IPS-NIHi7 (cell line): Measurements from ENCODE around the gene CARHSP1.
"Not testable (repeated sequence)": the region's sequence is repeated elsewhere in the genome, so short reads cannot be mapped to it uniquely, and the experiment has no call there.

Experiments used
- DNase-seq: peaks from one replicate; pipeline ENCODE4 v3.0.0; 2012; ENCODE audit warnings: mixed read lengths; ENCODE audit errors: extremely low spot score

CARHSP1 gene

DNA sequence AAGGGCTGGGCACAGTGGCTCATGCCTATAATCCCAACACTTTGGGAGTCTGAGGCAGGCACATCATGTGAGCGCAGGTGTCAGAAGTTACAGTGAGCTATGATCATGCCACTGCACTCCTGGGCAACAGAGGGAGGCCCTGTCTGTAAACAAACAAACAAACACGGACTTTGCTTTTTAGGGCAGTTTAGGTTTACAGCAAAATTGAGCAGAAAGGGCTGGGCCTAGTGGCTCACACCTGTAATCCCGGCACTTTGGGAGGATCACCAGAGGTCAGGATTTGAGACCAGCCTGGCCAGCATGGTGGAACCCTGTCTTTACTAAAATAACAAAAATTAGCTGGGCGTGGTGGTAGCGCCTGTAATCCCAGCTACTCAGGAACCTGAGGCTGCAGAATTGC, 3.3 kb upstream of the CARHSP1 start:
- DNase-seq, result no peak

GRCh38 chr16:8869988-8870241, 1.1 kb upstream of the CARHSP1 start:
- not testable (repeated sequence) for DNase-seq

- peak; percentile 64 for DNase-seq
These were observed 594 bp upstream of the CARHSP1 start for GRCh38 chr16:8869212-8869987.

DNA sequence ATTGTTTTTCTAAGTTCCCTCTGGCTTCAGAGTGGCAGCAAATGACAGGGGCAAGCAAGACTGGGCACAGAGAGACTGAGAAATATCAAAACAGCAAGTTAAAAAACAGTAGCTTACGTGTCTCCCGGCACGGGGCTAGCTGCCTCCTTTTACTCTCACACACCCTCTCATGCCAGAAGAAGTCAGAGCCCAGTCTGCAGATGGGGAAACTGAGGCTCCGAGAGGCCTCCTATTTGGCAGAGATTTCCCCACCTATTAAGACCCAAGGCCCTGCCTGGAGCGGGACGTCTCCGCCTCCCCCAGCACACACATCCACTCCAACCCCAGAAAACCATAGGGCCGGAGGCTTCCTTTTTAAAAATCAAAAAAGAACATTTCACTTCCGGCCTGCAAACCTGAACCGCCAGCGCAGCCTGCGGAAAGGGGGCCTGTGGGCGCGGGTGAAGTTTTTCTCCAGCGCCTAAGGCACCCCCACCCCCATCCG, 832 bp downstream of the CARHSP1 start:
- DNase-seq, result no peak

DNA sequence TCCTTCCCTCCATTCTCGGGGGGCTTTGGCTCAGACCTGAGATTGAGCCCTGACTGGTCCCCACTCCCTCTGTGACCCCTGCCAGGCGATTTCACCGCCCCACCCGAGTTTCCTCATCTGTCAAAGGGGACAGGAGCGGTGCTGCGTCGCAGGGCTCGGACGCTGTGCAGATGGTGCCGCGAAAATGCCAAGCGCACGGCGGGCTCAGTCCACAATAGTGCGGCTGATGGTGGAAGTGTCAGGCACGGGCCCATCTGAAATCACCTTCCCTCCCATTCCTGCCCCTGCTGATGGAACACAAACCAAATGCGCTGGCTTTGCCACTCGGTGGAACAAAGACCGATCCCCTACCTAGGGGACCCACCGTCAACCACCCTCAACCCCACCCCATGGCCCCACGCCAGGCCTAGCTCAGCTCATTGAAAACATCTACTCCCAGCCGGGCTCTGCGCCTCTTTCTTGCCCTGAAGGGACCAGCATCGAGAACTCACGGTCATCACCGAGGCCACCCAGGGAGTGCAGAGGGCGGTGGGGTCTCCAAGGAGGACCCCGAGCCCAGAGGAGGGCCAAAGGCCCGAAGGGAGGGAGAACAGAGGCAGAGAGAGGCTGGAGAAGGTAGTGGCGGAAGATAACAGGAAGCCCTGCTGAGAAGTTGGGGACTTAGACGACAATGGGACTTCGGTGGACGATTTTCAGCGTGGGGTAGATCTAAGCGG, 1.4 kb downstream of the CARHSP1 start:
- DNase-seq, result no peak

GRCh38 chr16:8866884-8867215, 2.0 kb downstream of the CARHSP1 start:
- no peak for DNase-seq

GRCh38 chr16:8866118-8866883, 2.5 kb downstream of the CARHSP1 start:
- DNase-seq, result peak; percentile 83

DNA sequence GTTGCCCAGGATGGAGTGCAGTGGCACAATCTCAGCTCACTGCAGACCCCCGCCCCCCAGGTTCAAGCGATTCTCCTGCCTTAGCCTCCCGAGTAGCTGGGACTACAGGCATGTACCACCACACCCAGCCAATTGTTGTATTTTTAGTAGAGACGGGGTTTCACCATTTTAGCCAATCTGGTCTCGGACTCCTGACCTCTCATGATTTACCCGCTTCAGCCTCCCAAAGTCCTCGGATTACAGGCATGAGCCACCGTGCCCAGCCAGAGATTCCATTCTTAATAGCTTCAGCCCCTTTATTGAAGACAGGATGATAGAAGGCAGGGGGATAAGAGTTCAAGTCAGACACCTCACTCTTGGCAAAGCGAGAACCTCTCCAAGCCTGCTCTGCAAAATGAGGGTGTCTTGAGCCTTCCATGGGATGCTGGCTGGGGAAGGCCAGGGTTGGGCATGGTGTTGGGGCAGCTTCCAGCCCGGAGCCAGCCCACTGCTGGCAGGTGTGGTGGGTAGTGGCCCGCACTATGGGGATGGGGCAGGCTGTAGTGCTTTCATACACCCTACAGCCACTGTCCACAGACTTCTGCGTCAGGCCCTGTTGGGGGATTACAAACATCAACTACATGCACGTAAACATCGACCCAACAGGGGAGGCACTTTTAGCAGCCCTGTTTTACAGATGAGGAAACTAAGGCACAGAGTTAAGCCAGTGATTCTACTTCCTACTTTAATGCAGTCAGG, 3.5 kb downstream of the CARHSP1 start:
- no peak for DNase-seq

- no peak for DNase-seq
These were observed 4.2 kb downstream of the CARHSP1 start for GRCh38 chr16:8864480-8865110.

- no peak for DNase-seq
These were observed 5.0 kb downstream of the CARHSP1 start for GRCh38 chr16:8863594-8864424.

- DNase-seq, result no peak
These were observed 6.3 kb downstream of the CARHSP1 start for GRCh38 chr16:8862309-8863130.

- DNase-seq, result no peak
These were observed 7.1 kb downstream of the CARHSP1 start for GRCh38 chr16:8861563-8862308.

GRCh38 chr16:8859913-8860881, 8.6 kb downstream of the CARHSP1 start:
- DNase-seq, result no peak

- DNase-seq, result no peak
These were observed 9.6 kb downstream of the CARHSP1 start for GRCh38 chr16:8858994-8859912.

DNA sequence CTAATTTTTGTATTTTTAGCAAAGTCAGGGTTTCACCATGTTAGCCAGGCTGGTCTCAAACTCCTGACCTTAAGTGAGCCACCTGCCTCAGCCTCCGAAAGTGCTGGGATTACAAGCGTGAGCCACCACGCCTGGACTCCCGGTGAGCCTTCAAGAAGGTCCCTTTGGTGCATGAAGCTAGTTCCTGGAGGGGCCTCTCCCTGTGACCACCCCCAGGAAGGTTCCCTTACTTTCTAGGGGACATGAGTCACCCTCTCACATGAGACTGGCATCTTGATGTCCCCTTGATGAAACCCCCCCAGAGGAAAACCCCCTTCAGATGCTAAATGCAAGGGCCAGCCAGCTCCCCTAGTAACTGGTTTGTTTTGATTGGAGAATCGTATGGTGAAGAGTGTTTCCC, 12.8 kb downstream of the CARHSP1 start:
- DNase-seq, result no peak

DNA sequence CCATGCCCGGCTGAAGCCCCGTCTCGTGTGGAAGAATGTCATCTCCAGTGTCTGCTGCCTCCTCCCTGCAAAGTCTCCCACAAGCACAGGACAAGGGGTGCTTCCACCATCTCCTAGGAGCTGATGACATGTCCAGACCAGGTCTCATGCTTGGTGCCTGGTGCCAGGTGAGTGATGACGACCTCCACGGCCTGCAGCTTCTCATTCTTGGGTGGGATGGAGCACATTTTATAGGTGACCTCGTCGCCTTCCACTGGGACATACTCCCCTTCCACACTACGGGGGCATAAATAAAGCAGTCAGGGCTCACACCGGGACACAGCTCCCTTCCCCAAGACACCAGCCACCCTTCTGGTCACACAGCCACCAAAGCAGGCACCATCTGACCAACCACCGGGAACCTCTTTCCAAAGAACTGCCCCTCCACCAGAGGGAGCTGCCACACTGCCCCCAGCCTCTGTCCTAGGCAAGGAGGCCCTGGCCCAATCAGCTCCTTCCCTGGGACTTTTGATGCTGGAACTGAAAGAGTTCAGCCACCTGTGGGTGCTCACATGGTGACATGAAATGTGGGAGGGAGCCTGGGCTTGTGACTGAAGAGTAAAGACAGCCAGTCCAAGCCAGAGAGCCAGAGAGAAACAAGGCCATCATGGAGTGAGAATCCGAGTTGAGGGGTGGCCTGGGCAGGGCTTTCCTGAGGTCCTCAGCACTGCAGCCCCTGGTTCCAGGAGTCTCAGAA, 13.6 kb downstream of the CARHSP1 start:
- no peak for DNase-seq
